A673 (cell line): ENCODE data around the gene ZNF668. TPM values are rescaled to one million over a fixed set of nuclear protein-coding genes. Genes with fewer than 3 reads are reported as not detected.

Source experiments
- BruUV-seq: library from RNA; stranded (reverse); fragments of 400-500 nt; replicated peaks from 2 replicates; lab custom pipeline; 2021; lab: Mats Ljungman, UMichigan
- CTCF ChIA-PET: fragments of 300-600 bp; sonication (Branson Sonifier 250); formaldehyde crosslinking; loops from one replicate; lab custom pipeline; 2022; ENCODE audit warnings: antibody characterized with exemption; lab: Charles Lee
- POLR2A ChIA-PET: fragments of 300-600 bp; sonication (Branson Sonifier 250); formaldehyde crosslinking; loops from one replicate; lab custom pipeline; 2022; ENCODE audit warnings: antibody characterized with exemption; ENCODE audit not compliant: low non-redundant PET; lab: Charles Lee
- DNase-seq: peaks from one replicate; pipeline ENCODE4 v3.0.0-alpha.2; 2015; ENCODE audit warnings: low spot score
- H3K27ac ChIP-seq: fragments of 200-600 bp; sonication (generic); 2 replicates; pipeline ENCODE4 v1.5.1; 2016; ENCODE audit warnings: mixed run types, low read depth, mild to moderate bottlenecking, mixed read lengths, antibody characterized with exemption, low read length; ENCODE audit not compliant: poor library complexity, severe bottlenecking
- H3K27me3 ChIP-seq: fragments of 200-600 bp; sonication (generic); replicated peaks from 2 replicates; pipeline ENCODE4 v1.6.1; 2017; ENCODE audit warnings: mixed run types, low read depth, mild to moderate bottlenecking, mixed read lengths, antibody characterized with exemption, low read length; ENCODE audit not compliant: insufficient read depth, poor library complexity
- H3K36me3 ChIP-seq: fragments of 200-600 bp; sonication (generic); 2 replicates; pipeline ENCODE4 v1.6.1; 2016; ENCODE audit warnings: mixed run types, mild to moderate bottlenecking, mixed read lengths, antibody characterized with exemption, low read length; ENCODE audit not compliant: insufficient read depth, poor library complexity, severe bottlenecking
- H3K4me1 ChIP-seq: fragments of 200-600 bp; sonication (generic); 2 replicates; pipeline ENCODE4 v1.6.1; 2017; ENCODE audit warnings: mixed run types, mild to moderate bottlenecking, mixed read lengths, antibody characterized with exemption, low read length; ENCODE audit not compliant: insufficient read depth, poor library complexity, severe bottlenecking
- H3K4me3 ChIP-seq: fragments of 200-600 bp; sonication (generic); 2 replicates; pipeline ENCODE4 v1.5.1; 2016; ENCODE audit warnings: low read depth, mixed run types, mild to moderate bottlenecking, mixed read lengths, low read length; ENCODE audit not compliant: poor library complexity, severe bottlenecking
- H3K9me3 ChIP-seq: fragments of 200-600 bp; sonication (generic); 2 replicates; pipeline ENCODE4 v1.6.1; 2016; ENCODE audit warnings: mixed run types, low read depth, mild to moderate bottlenecking, mixed read lengths, antibody characterized with exemption, low read length; ENCODE audit not compliant: poor library complexity, severe bottlenecking
- CTCF ChIP-seq: fragments of 300-800, 200-600 bp; sonication (generic); conservative IDR thresholded peaks from 2 replicates; pipeline ENCODE4 v1.5.1; 2017; ENCODE audit warnings: low read depth, mild to moderate bottlenecking, antibody characterized with exemption, low read length, moderate library complexity, mixed read lengths
- EZH2 ChIP-seq: fragments of 200-600 bp; sonication (generic); IDR thresholded peaks from 2 replicates; pipeline ENCODE4 v1.6.1; 2017; ENCODE audit warnings: borderline replicate concordance, low read depth, mild to moderate bottlenecking, mixed read lengths, antibody characterized with exemption, low read length; ENCODE audit not compliant: poor library complexity, severe bottlenecking
- intact Hi-C: fragments of 100-400 bp; cut with micrococcal nuclease; formaldehyde crosslinking; loops from one replicate; pipeline ENCODE4 v1.10.0; 2022; ENCODE audit not compliant: unreplicated experiment
- total RNA-seq: library from RNA; stranded (reverse); gene quantifications from 2 replicates; pipeline ENCODE4 v1.2.3, GENCODE V29; 2021

Gene ZNF668
- total RNA-seq, 1 experiment from 2014 or later, result 19.8 TPM

GRCh38 chr16:31083081-31083480, 9.0 kb upstream of the ZNF668 start:
- no peaks in the 10 kb centered on the region for H3K4me1 ChIP-seq
- H3K36me3 ChIP-seq, result peaks cover 36% of the 10 kb centered on the region
- DNase-seq, result peak; percentile 36
- BruUV-seq, result no TSS peak
- H3K27me3 ChIP-seq, result no peaks in the 10 kb centered on the region
- intact Hi-C loops, result loop anchor here (10.0 kb wide), 1 partner anchor 792 kb away; the partner anchor contains the start of gene ZNF267
- TF ChIP-seq EZH2 (no peak), CTCF (no peak)
- H3K4me3 ChIP-seq, result no peak overlapping the region
- POLR2A ChIA-PET, result interaction anchor here (0.6 kb wide), 1 partner anchor 17 kb away, joined by 4 read pairs; no protein-coding TSS in a partner anchor
- peak overlapping the region; percentile 50 for H3K27ac ChIP-seq
- H3K9me3 ChIP-seq, result no peaks in the 10 kb centered on the region
- CTCF ChIA-PET, result no interaction called here

GRCh38 chr16:31082368-31083045, 8.5 kb upstream of the ZNF668 start:
- ChIA-PET POLR2A (no interaction called here), CTCF (no interaction called here)
- DNase-seq, result no peak
- TF ChIP-seq EZH2, result no peak
- H3K27me3 ChIP-seq, result no peaks in the 10 kb centered on the region
- intact Hi-C loops, result loop anchor here (10.0 kb wide), 1 partner anchor 792 kb away; the partner anchor contains the start of gene ZNF267
- no peaks in the 10 kb centered on the region for H3K9me3 ChIP-seq
- peak overlapping the region; percentile 50 for H3K27ac ChIP-seq
- no peaks in the 10 kb centered on the region for H3K4me1 ChIP-seq
- H3K4me3 ChIP-seq, result no peak overlapping the region
- no TSS peak for BruUV-seq
- peaks cover 42% of the 10 kb centered on the region for H3K36me3 ChIP-seq

- no peak for DNase-seq
- Histone ChIP-seq H3K4me1 (no peaks in the 10 kb centered on the region), H3K27me3 (no peaks in the 10 kb centered on the region), H3K9me3 (no peaks in the 10 kb centered on the region), H3K27ac (no peak overlapping the region), H3K4me3 (no peak overlapping the region), H3K36me3 (peaks cover 50% of the 10 kb centered on the region)
- TF ChIP-seq CTCF, result no peak
- no peak for TF ChIP-seq EZH2
- intact Hi-C loops, result loop anchor here (10.0 kb wide), 1 partner anchor 793 kb away; the partner anchor contains the start of gene ZNF267
- POLR2A ChIA-PET, result no interaction called here
- no TSS peak for BruUV-seq
- CTCF ChIA-PET, result no interaction called here
Observed at GRCh38 chr16:31081428-31082351, 7.7 kb upstream of the ZNF668 start.
